OCI-M2 (cell line): ENCODE data around the gene MSH3.
"Not testable (repeated sequence)": the region's sequence is repeated elsewhere in the genome, so short reads cannot be mapped to it uniquely, and the experiment has no call there.

ENCODE experiments used
- DNase-seq: peaks from one replicate; lab custom pipeline; 2025; ENCODE audit not compliant: unreplicated experiment; lab: John Stamatoyannopoulos, UW

The MSH3 gene

DNA sequence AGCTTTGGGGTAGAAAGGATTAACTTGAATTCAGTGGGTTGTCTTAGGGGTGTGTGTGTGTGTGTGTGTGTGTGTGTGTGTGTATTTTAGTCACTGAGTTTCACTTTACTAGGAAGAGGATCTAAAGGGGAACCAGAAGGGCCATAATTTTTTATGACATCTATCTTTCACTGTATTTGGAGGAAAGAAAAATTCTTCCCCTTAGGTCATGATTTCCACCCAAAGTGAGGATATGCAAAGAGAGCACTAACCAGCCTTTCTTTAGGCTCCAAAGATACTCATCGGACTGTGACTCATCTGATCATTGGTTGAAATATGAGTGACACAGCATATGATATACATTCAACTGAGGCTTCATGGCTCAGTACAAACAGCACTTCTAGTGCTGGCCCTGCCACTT is 230.5 kb downstream of the MSH3 start:
- DNase-seq: no peak

DNA sequence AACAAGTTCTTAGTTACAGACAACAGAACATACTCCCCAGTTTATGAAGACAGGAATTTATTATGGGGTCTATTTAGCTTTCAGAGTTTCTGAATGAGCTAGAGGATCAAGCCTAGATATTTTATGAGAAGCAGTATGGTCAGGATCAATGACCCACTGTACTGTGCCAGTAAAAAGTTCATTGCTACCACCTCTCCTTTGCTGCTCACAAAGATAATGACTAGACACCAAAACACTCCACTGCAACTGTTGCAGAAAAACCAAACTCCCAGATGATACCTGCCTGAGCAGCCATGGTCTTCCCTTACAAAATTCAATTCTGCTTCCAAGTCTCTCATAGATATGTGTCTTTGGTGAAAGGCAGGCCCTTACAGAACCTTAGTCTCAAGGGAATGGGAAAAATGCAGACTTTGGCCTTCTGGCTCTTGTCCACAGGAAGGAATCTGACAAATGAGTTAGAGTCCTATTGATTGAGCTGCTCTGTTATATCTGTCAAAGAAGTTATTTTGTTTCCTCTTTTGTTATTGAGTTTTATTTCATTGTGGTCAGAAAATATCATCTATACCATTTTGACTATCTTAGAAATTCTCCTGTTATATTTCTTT is 231.0 kb downstream of the MSH3 start:
- DNase-seq: no peak

DNA sequence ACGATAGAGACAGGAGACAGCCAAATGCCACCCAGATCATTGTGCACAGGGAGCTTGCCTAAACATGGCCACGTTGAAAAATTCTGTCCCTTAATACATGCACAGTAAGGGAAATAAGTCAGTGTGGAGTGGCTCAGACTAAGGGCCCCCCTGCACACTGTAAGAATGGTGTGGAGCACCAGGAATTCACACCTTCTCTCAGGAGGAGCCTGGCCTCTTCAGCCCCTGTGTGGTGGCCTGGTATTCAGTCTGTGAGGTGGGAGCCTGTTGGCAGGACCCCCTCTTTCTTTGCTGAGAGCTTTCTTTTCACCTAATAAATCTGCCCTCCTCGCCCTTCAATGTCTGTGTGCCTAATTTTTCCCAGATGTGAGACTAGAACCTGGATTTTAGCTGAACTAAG is 239.6 kb downstream of the MSH3 start:
- no peak for DNase-seq

DNA sequence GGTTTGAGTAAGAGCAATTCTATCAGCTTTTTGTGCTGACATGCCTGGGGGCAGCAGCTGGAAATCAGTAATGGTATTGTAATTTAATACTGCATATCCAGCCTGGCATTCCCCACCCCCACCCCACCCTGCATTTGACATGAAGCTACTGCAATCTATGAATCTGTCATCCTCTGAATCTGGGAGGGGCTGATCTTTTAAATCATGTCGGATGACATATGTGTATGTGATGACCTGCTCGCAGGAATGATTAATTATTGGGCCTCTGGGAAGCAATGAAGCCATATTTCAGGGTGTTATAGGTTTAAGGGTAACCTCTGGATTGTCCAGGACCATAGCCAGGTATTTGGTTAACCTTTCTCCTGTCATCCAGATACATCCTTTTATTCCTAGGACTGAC is 241.1 kb downstream of the MSH3 start:
- no peak for DNase-seq

DNA sequence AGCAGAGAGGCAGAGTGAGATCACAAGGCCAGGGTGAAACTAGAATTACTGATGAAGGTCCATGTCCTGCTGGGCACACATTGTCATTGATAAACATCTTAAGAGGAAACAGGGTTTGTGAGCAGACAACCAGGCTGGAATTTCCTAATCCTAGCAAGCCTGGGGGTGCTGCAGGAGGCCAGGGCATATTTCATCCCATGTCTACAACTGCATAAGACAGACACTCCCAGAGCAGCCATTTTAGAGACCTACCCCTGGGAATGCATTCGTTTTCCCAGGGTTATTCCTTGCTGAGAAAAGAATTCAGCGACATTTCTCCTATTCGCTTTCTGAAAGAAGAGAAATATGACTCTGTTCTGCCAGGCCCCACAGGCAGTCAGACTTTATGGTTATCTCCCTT is 248.2 kb downstream of the MSH3 start:
- not testable (repeated sequence) for DNase-seq

DNA sequence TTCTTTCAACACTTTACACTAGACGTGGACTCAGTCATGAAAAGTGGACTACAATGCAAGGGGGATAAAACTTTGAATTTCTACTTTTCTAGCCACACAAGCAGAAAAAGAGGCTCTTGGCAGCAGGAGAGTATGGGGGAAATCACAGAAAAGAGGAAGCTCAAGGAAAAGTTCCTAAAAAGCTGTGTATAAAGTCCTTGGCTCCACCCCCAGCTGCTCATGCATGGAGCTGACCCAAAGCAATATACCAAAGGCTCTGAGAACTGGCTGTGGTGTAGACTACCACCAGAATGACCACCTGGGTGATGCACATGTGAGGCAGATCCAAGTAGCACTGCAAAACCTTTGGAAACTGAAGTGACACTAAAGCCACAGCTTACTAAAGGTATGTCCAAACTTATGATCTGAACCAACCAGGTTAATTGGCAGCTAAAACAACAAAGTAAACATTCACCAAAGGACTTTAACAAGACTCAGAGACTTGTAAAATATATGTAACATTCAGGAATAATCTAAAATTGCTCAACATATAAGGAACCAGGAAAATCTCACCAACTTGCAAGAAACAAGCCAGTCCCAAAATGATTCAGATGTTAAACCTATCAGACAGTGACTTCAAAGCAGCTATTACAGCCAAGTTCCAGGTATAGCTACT is 250.2 kb downstream of the MSH3 start:
- no peak for DNase-seq

DNA sequence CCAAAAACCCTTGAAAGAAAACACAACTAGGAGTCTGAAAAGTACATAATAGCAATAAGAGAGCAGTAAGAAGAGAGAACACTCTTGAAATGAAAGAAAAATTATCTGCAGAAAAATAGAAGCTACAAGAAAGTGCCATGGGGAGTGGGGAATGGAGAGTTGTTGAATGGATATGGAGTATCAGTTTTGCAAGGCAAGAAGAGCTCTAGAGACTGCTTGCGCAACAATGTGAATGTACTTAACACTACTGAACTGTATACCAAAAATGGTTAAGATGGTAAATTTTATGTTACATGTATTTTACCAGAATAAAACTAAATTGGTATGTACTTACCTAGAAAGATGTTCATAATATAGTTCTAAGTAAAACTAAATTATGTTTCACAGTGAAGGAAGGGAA is 251.0 kb downstream of the MSH3 start:
- DNase-seq: no peak

DNA sequence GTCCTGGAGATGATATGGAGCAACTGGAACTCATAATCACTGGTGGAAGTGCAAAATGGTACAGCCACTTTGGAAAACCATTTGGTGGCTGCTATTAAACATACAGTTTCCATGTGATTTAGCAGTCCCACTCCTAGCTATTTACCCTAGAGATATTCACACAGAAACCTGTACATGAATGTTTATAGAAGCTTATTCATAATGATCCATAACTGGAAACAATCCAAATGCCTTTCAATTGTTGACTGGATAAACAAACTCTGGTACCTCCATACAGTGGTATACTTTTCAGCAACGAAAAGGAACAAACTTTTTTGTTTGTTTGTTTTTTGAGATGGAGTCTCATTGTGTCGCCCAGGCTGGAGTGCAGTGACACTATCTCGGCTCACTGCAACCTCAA is 258.0 kb downstream of the MSH3 start:
- DNase-seq: no peak

DNA sequence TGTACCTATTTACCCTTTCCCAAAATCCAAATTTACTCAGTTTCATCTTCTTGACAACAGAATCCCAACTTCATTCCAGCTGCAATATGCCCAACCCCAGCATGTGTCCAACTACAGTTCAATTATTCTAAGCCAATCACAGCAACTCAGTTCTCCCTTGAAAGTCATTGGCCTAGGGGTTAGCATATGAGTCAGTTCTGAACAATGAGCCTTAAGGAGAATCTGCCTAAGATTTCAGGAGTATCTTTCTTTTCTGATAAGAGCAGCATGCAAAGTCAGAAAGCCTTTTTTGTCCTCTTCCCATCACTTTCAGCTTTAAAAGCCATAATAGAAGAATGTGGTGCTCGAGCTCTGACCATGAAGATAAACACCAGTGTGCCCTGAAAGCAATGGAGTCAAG is 261.3 kb downstream of the MSH3 start:
- DNase-seq: no peak

DNA sequence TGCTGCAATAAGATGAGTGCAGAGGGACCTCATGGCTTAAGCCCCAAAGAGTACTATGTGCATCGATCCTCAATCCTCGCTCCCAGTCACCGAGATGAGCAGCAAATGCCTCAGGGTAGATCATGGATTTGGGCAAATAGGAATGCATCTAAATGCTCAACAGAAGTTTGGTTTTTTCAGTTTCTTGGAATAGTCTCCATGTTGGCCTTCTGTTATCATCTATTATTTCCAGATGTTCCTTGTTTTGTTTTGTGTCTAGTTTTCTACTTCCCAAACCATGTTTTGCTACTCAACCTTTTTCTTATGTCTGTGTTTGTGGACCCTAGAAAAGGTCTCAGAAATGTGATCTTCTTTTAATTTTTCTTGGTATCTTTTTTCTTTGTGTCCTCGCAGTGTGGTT is 262.2 kb downstream of the MSH3 start:
- DNase-seq: no peak

DNA sequence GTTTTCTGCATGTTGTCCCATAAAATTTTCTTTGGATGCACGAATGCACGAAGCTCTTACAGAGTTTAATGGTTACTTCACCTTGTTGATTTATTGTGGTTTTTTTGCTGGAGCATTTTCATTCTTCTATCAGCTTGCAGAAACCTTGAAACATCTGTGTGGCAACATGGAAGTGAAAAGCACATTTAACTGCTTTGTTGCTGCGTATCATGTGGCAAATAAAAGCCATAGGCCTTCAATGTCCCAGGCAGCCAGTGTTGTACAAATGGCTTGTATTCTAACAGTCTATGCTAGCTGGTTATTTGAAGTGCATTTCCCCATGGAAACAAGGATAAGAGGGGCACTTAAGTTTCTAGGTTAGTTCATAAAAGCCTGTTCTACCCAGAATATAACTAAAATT is 263.2 kb downstream of the MSH3 start:
- DNase-seq: no peak

DNA sequence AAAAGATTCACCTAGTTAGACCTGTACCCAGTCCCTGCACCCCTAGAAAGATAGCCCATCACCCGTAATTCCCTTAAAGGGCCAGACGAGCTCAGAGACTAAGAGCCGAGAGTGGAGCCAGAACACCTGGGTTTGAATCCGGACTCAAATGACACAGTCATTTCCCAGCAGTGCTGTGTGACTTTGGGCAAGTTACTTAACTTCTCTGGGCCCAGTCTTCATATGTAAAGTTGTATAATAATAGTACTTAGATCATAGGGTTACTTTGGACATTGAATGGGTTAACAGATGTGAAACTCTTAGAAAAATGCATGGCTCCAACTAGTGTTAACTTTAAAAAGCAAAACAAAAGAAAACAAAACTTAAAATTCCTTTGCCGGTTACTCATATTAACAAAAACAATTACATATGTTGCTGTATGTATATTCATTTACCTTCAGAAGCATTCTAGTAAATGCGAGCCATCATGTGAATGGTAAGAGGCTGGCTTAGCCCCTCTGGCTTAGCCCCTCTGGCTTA is 265.3 kb downstream of the MSH3 start:
- DNase-seq: no peak

DNA sequence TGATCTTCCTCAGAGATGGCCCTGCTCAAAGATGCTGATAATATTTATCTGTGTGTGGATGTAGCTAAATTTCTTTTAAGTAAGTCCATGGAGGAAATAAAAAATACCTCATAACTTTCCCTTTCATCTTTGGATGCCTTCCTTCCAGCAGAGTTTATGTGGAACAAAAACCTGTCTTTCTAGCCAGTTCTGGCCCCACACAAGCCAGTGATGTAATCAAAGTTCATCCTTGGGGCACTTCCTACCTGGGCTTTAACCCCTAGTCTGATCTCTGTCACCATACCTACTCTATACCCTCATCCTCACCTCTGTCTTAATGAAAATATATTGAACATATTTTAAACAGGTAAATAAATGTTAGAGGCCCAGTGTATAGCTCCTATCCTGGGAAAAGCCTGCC is 265.9 kb downstream of the MSH3 start:
- DNase-seq: no peak

DNA sequence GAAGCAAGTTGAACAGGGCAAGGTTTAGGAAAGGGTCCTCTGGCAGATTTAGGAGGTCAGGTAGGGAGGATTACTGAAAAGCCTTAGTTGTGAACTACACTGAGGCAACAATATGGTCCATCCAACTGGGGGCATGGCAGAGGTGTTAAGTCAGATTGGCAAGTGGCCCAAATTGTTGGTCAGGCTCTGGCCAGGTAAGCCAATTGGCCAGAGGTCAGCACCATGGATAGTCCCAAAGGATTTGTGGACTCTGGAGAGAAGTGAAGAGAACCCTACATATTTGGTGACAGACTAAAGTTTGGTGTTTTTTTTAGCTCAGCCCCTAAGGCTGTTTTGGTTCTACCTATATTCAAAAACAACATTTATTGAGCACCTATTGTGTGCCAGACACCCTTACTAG is 266.6 kb downstream of the MSH3 start:
- no peak for DNase-seq

DNA sequence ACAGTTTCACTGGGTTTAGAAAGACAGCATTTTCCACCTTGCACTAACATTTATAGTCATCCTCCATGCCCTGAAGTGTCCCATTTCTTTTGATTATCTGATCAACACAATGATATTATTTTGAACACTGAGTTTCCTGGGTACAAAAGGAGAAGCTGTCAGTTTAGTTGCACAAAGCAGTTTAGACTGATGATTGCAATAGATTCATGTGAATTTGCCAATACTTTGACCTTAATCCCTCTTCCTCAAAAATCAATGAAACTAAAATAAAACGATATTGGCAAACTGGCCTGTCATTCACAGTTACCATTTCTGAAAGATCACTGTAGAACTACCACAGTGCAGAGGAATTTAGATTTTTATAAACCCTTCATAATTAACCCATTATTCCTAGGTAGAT is 271.5 kb downstream of the MSH3 start:
- DNase-seq: no peak
